ENCODE data around the gene BRD4. TPM values are rescaled to one million over a fixed set of nuclear protein-coding genes. Genes with fewer than 3 reads are reported as not detected.
A peak's percentile ranks its signal among the peaks of the same experiment; 100 is the strongest.

Gene BRD4
- total RNA-seq, 1 donor from 2014 or later: 60.9 TPM

DNA sequence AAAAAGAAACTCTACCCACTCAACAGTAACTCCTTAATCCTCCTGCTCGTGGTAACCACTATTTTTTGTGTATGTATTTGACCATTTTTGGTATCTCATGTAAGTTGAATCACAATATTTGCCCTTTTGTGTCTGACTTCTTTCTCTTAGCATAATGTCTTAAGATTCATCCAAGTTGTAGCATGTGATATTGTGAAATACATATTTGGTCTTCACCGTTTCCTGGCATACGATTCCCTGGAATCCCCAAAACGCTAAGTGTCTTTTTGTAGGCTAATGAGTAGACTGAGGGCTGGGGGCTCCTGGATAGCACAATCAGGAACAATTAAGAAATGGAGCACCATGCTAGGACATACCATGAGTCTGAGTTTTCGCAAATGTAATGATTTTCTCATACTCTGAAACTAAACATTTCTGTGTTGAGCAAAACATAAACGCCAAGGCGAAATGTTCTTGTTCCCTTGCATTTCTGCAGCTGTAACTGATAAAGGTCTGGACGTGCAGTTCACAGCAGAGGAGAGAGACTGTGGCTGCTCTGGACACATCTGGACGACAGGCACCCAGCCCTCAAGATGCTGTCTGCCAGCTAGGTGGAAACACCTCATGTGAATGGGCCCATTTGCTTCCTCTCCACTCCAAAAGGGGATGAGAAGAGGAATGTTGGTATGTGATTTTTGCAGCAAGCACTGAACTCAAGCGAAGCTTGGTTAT, 38.4 kb downstream of the BRD4 start:
- peak overlapping the region; percentile 20 for H3K4me3 ChIP-seq

DNA sequence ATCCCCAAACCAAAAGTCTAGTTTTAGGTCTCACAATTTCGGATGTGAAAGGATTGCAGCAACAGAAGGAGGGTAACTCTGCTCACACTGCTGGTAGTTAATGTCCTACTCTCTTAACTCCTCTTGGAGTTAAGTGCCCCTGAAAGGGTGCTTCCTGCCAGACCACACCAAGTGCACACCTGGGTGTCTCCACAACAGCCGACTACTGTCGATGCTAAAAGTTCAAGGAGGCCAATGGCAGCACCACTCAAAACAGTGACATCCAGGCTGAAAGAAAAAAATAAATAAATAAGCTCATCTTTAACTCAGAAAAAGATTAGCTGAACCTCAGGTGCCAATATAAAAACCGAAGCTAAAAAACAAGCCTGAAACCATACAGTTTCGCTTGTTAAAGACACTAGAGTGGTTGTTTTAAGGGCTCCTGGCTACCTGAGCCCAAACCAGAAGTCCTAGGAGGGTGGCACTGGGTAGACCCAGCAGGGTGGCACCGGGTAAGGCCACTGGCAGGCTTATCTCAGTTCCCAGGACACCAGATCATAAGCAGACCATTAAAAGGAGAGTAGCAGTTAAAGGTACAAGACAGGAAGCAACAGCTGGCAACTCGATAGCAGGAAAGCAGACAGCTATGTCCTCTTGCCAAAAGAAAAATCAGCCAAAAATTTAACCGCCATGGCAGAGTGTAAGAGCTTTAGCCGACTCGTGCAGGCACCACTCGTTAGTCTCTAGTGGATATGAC, 39.3 kb downstream of the BRD4 start:
- TF ChIP-seq, protein P1, sequence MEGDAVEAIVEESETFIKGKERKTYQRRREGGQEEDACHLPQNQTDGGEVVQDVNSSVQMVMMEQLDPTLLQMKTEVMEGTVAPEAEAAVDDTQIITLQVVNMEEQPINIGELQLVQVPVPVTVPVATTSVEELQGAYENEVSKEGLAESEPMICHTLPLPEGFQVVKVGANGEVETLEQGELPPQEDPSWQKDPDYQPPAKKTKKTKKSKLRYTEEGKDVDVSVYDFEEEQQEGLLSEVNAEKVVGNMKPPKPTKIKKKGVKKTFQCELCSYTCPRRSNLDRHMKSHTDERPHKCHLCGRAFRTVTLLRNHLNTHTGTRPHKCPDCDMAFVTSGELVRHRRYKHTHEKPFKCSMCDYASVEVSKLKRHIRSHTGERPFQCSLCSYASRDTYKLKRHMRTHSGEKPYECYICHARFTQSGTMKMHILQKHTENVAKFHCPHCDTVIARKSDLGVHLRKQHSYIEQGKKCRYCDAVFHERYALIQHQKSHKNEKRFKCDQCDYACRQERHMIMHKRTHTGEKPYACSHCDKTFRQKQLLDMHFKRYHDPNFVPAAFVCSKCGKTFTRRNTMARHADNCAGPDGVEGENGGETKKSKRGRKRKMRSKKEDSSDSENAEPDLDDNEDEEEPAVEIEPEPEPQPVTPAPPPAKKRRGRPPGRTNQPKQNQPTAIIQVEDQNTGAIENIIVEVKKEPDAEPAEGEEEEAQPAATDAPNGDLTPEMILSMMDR (IDR thresholded peaks at IDR 0.05; ENCODE audit: borderline replicate concordance): no peak
- Histone ChIP-seq H3K27me3 (ENCODE audit: low read depth) (no peaks in the 10 kb centered on the region), H3K4me3 (peak overlapping the region; percentile 20), H3K9me3 (replicated peaks) (no peaks in the 10 kb centered on the region), H3K4me1 (peaks cover 100% of the 10 kb centered on the region), H3K36me3 (no peaks in the 10 kb centered on the region), H3K27ac (replicated peaks) (peak overlapping the region; percentile 71)
- intact Hi-C loops (cut with micrococcal nuclease): loop anchor here (5.0 kb wide), 1 partner anchor 34 kb away; no protein-coding TSS in a partner anchor
- DNase-seq: no peak

More for the DNA sequence above, 38.4 kb downstream of the BRD4 start:
- peak overlapping the region; percentile 71 for H3K27ac ChIP-seq (replicated peaks)
- H3K9me3 ChIP-seq (replicated peaks): no peaks in the 10 kb centered on the region
- DNase-seq: no peak
- intact Hi-C loops (cut with micrococcal nuclease): loop anchor here (5.0 kb wide), 1 partner anchor 33 kb away; no protein-coding TSS in a partner anchor
- no peaks in the 10 kb centered on the region for H3K27me3 ChIP-seq (ENCODE audit: low read depth)
- TF ChIP-seq, protein P1 (IDR thresholded peaks at IDR 0.05; ENCODE audit: borderline replicate concordance): no peak
- peaks cover 100% of the 10 kb centered on the region for H3K4me1 ChIP-seq
- no peaks in the 10 kb centered on the region for H3K36me3 ChIP-seq

DNA sequence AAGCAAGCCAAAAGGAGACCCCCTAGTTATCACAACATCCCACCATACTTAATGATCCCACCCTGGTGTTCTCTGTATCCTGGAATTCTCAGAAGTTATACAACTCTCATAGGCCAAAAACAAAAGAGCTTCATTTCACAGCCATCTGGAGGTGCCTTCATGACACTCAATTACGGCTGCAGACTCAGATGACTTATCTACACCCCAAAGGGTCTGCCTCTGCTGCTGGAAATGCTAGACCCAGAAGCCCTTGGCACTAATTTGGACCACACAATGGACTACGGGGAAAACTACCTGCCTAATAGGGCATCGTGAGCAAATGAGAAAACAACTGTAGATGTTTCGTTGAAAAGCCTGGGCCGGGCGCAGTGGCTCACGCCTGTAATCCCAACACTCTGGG, 40.2 kb downstream of the BRD4 start:
- DNase-seq: no peak
- H3K36me3 ChIP-seq: no peaks in the 10 kb centered on the region
- H3K9me3 ChIP-seq (replicated peaks): no peaks in the 10 kb centered on the region
- TF ChIP-seq, protein P1 (IDR thresholded peaks at IDR 0.05; ENCODE audit: borderline replicate concordance): no peak
- H3K27ac ChIP-seq (replicated peaks): no peak overlapping the region
- intact Hi-C loops (cut with micrococcal nuclease): loop anchor here (5.0 kb wide), 1 partner anchor 35 kb away; no protein-coding TSS in a partner anchor
- H3K4me3 ChIP-seq: no peak overlapping the region
- H3K27me3 ChIP-seq (ENCODE audit: low read depth): no peaks in the 10 kb centered on the region
- H3K4me1 ChIP-seq: peaks cover 100% of the 10 kb centered on the region

DNA sequence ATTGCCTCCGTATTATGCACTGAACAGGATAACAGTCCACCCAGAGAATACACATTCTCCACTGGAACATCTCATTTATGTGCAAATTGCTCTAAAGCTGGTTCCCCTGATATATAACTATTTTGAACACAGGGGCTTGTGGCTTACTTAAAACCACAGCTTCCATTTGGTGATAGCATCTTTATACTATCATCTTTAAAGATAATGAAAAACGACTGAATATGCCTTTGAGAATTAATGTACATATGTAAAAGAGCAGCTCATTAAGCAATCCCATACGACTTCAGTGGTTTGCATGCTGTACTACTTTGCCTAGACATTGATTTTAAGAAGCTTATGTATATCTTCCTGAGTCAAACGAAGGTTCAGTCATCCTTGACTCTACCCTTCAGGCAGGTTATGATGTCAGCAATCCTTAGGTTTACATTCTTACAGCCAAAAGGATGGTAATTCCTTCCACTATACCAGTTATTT, 40.8 kb downstream of the BRD4 start:
- no peak overlapping the region for H3K27ac ChIP-seq (replicated peaks)
- H3K27me3 ChIP-seq (ENCODE audit: low read depth): no peaks in the 10 kb centered on the region
- H3K36me3 ChIP-seq: no peaks in the 10 kb centered on the region
- H3K4me1 ChIP-seq: peaks cover 100% of the 10 kb centered on the region
- no peak for DNase-seq
- intact Hi-C loops (cut with micrococcal nuclease): loop anchor here (5.0 kb wide), 1 partner anchor 36 kb away; no protein-coding TSS in a partner anchor
- no peaks in the 10 kb centered on the region for H3K9me3 ChIP-seq (replicated peaks)
- TF ChIP-seq, protein P1 (IDR thresholded peaks at IDR 0.05; ENCODE audit: borderline replicate concordance): no peak
- no peak overlapping the region for H3K4me3 ChIP-seq

DNA sequence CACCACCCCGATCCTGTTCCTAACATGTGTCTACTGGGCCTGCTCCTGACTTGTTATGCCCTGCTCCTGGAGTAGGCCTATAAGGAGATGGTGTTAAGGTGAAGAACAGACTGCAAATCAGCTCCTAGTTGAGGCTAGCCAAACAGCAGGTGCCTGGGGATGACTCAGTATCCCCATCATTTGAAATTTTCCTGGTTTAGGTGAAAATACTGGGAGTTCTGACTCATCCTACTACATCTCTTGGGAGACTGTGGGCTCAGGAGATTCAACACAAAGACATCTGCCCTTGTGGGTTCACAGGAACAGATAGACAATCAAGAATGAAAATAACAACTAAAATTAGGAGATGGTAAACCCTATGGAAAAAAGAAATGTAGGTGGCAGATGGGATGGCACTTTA, 41.2 kb downstream of the BRD4 start:
- H3K27ac ChIP-seq (replicated peaks): no peak overlapping the region
- H3K36me3 ChIP-seq: no peaks in the 10 kb centered on the region
- no peaks in the 10 kb centered on the region for H3K9me3 ChIP-seq (replicated peaks)
- no peaks in the 10 kb centered on the region for H3K27me3 ChIP-seq (ENCODE audit: low read depth)
- peaks cover 100% of the 10 kb centered on the region for H3K4me1 ChIP-seq
- intact Hi-C loops (cut with micrococcal nuclease): loop anchor here (5.0 kb wide), 1 partner anchor 36 kb away; no protein-coding TSS in a partner anchor
- TF ChIP-seq, protein P1 (IDR thresholded peaks at IDR 0.05; ENCODE audit: borderline replicate concordance): no peak
- no peak for DNase-seq
- no peak overlapping the region for H3K4me3 ChIP-seq

All from left ventricle myocardium inferior (tissue), 1 donor.